ENCODE data around the gene HES5.

HES5 gene

DNA sequence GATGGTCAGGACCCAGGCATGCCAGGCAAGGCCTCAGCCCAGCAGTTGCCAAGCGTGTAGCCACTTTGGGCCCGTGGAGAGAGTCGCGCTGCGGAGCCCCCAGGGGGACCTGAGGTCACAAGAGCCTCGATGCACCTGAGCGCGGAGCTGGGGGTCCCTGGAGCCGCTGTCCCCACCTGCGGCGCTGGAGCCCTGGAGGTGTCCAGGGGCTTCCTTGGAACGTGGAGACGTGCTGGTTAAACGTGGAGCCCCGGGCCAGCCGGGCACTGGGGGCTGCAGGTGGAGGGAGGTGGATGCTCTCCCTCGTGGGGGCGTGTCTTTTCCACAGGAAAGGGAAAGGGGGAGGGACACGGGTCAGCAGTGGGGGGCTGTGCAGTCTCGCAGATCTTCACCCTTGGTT lies 50.9 kb downstream of the HES5 start:
- DNase-seq (ENCODE audit: low spot score) = no peak
